Kidney epithelial cell (primary cell): ENCODE results near the gene GABBR2. TPM values are rescaled to one million over a fixed set of nuclear protein-coding genes. Genes with fewer than 3 reads are reported as not detected.

Experiments used
- DNase-seq: peaks from one replicate; pipeline ENCODE4 v3.0.0-alpha.2; 2010; ENCODE audit warnings: low read depth
- H3K27me3 ChIP-seq: 2 replicates; pipeline ENCODE4 v1.6.0; 2011; ENCODE audit warnings: low read length; ENCODE audit not compliant: control insufficient read depth, insufficient read depth
- H3K36me3 ChIP-seq: 2 replicates; pipeline ENCODE4 v1.5.1; 2011; ENCODE audit warnings: low read length; ENCODE audit not compliant: control insufficient read depth, insufficient read depth
- H3K4me3 ChIP-seq: 2 replicates; pipeline ENCODE4 v1.5.1; 2011; ENCODE audit warnings: low read depth, mild to moderate bottlenecking, control low read depth, low read length
- CTCF ChIP-seq: IDR thresholded peaks from 2 replicates; pipeline ENCODE4 v1.5.1; 2011; ENCODE audit warnings: mild to moderate bottlenecking, moderate library complexity, low read length, control low read depth, inconsistent platforms; ENCODE audit not compliant: insufficient read depth, poor library complexity, severe bottlenecking
- total RNA-seq: library from RNA; depleted of rRNA; stranded (reverse); fragments of >200 nt; gene quantifications from 2 replicates; pipeline ENCODE4 v1.2.3, GENCODE V29; 2015

Gene GABBR2
- total RNA-seq, 1 donor from 2014 or later, result 10.8 TPM

GRCh38 chr9:98418578-98419259 is 290.0 kb downstream of the GABBR2 start:
- no peak for DNase-seq
- Histone ChIP-seq H3K4me3 (no peak overlapping the region), H3K36me3 (no peaks in the 10 kb centered on the region), H3K27me3 (no peaks in the 10 kb centered on the region)
- no peak for TF ChIP-seq CTCF

- Histone ChIP-seq H3K27me3 (no peaks in the 10 kb centered on the region), H3K36me3 (no peaks in the 10 kb centered on the region), H3K4me3 (no peak overlapping the region)
- DNase-seq, result no peak
- TF ChIP-seq CTCF, result no peak
These were observed 292.2 kb downstream of the GABBR2 start for GRCh38 chr9:98416294-98417248.

- H3K4me3 ChIP-seq, result no peak overlapping the region
- no peak for TF ChIP-seq CTCF
- H3K36me3 ChIP-seq, result no peaks in the 10 kb centered on the region
- no peak for DNase-seq
- no peaks in the 10 kb centered on the region for H3K27me3 ChIP-seq
These were observed 293.0 kb downstream of the GABBR2 start for GRCh38 chr9:98415782-98416181.

- no peak for DNase-seq
- Histone ChIP-seq H3K4me3 (no peak overlapping the region), H3K27me3 (no peaks in the 10 kb centered on the region), H3K36me3 (no peaks in the 10 kb centered on the region)
- no peak for TF ChIP-seq CTCF
These were observed 295.7 kb downstream of the GABBR2 start for GRCh38 chr9:98413084-98413483.

GRCh38 chr9:98412101-98412842 is 296.5 kb downstream of the GABBR2 start:
- DNase-seq, result no peak
- H3K4me3 ChIP-seq, result no peak overlapping the region
- no peaks in the 10 kb centered on the region for H3K36me3 ChIP-seq
- no peak for TF ChIP-seq CTCF
- H3K27me3 ChIP-seq, result no peaks in the 10 kb centered on the region
